GM12878 (cell line): ENCODE results near the gene SNAI3. TPM values are rescaled to one million over a fixed set of nuclear protein-coding genes. Genes with fewer than 3 reads are reported as not detected.

Source experiments
- ATF2 ChIP-seq: IDR thresholded peaks from 2 replicates; pipeline ENCODE4 v1.6.1; 2012; ENCODE audit warnings: low read length, inconsistent platforms
- CUX1 ChIP-seq: IDR thresholded peaks from 2 replicates; pipeline ENCODE4 v1.6.1; 2012; ENCODE audit warnings: improper control_type of control experiment, low read depth, low read length; ENCODE audit not compliant: insufficient replicate concordance
- EZH2 ChIP-seq: IDR thresholded peaks from 2 replicates; pipeline ENCODE4 v1.6.1; 2012; ENCODE audit warnings: low read depth, mild to moderate bottlenecking, control low read depth, inconsistent platforms, low read length, borderline replicate concordance; ENCODE audit not compliant: control insufficient read depth
- JUND ChIP-seq: IDR thresholded peaks from 2 replicates; pipeline ENCODE4 v1.6.1; 2012; ENCODE audit warnings: low read depth, mild to moderate bottlenecking, low read length, improper control_type of control experiment, moderate library complexity
- KLF5 ChIP-seq: fragments of 450-650 bp; IDR thresholded peaks from 2 replicates; pipeline ENCODE4 v1.6.1; 2014; ENCODE audit warnings: mild to moderate bottlenecking; ENCODE audit not compliant: partially characterized antibody
- MEF2B ChIP-seq: fragments of 450-650 bp; IDR thresholded peaks from 2 replicates; pipeline ENCODE4 v1.6.1; 2018; ENCODE audit warnings: mild to moderate bottlenecking, moderate library complexity; ENCODE audit not compliant: partially characterized antibody, poor library complexity, severe bottlenecking
- MTA3 ChIP-seq: IDR thresholded peaks from 2 replicates; pipeline ENCODE4 v1.6.1; 2012; ENCODE audit warnings: low read length, inconsistent platforms, borderline replicate concordance
- NR2C1 ChIP-seq: fragments of 450-650 bp; IDR thresholded peaks from 2 replicates; pipeline ENCODE4 v1.6.1; 2017; ENCODE audit warnings: antibody characterized with exemption, mild to moderate bottlenecking, moderate library complexity
- PAX5 ChIP-seq: IDR thresholded peaks from 2 replicates; pipeline ENCODE4 v1.6.1; 2011; ENCODE audit warnings: low read depth, low read length, borderline replicate concordance
- RFX5 ChIP-seq: IDR thresholded peaks from 2 replicates; pipeline ENCODE4 v1.6.1; 2011; ENCODE audit warnings: low read depth, low read length, improper control_type of control experiment
- SPI1 ChIP-seq: IDR thresholded peaks from 2 replicates; pipeline ENCODE4 v1.6.1; 2011; ENCODE audit warnings: low read depth, mild to moderate bottlenecking, low read length, moderate library complexity, borderline replicate concordance; ENCODE audit not compliant: insufficient read depth
- TCF7 ChIP-seq: IDR thresholded peaks from 2 replicates; pipeline ENCODE4 v1.6.1; 2014; ENCODE audit warnings: antibody characterized with exemption, borderline replicate concordance
- ZBTB33 ChIP-seq: fragments of 450-650 bp; IDR thresholded peaks from 2 replicates; pipeline ENCODE4 v1.6.1; 2017; ENCODE audit warnings: mild to moderate bottlenecking
- ZNF384 ChIP-seq: IDR thresholded peaks from 2 replicates; pipeline ENCODE4 v1.6.1; 2012; ENCODE audit warnings: low read depth, mild to moderate bottlenecking, low read length, improper control_type of control experiment, borderline replicate concordance
- ZNF687 ChIP-seq: fragments of 450-650 bp; IDR thresholded peaks from 2 replicates; pipeline ENCODE4 v1.6.1; 2017; ENCODE audit warnings: mild to moderate bottlenecking, moderate library complexity
- polyA plus RNA-seq, 11 experiments: library from polyadenylated mRNA; depleted of rRNA in 4 of 11; unstranded in 6 of 11; stranded (reverse) in 5 of 11; fragments of >200 nt; fragmentation: Nextera tagmentation in 4 of 11; fragmentation: Illumina TruSeq in 1 of 11; extraction: Ambion mirVana in 4 of 11; extraction: Trizol in 1 of 11; gene quantifications; 1 replicate in 1 of 11; 2 replicates in 10 of 11; pipeline versions ENCODE4 v1.2.1 to v1.2.3, GENCODE V29; 2011 to 2016; ENCODE audit warnings: inconsistent platforms in 2 of 11, missing spikeins in 2 of 11, low read depth in 1 of 11
- total RNA-seq, 4 experiments: library from RNA; depleted of rRNA in 3 of 4; stranded (reverse); fragments of >200 nt in 3 of 4; fragmentation: Illumina TruSeq in 1 of 4; extraction: Trizol in 1 of 4; gene quantifications; 2 replicates each; pipeline versions ENCODE4 v1.2.1 to v1.2.3, GENCODE V29; 2013 to 2021

Gene SNAI3
- total and polyA plus RNA-seq, 10 of the 15 experiments (the other 5 are each of a cell fraction or from before 2014, with no cell fraction given), result 0.21 to 7.4 (median 3.0) TPM

- TF ChIP-seq MEF2B (no peak), NR2C1 (peak; percentile 66), EZH2 (no peak), ZNF384 (no peak), ATF2 (no peak), PAX5 (peak; percentile 37; the same call in 1 of the 2 replicates), MTA3 (no peak), TCF7 (no peak), CUX1 (no peak), ZNF687 (peak; percentile 81), ZBTB33 (no peak), RFX5 (no peak), JUND (peak; percentile 92), SPI1 (no peak), KLF5 (peak; percentile 85)
These were observed 20.1 kb upstream of the SNAI3 start, which contains the start of the genes CTU2 and RNF166 (continued) for GRCh38 chr16:88706229-88706964.
